Subcutaneous abdominal adipose tissue (tissue), 5 donors: ENCODE data around the gene SAFB.

Experiments
- H3K27ac ChIP-seq: one replicate; pipeline ENCODE4 v1.7.0; 2013; ENCODE audit warnings: low read depth, mild to moderate bottlenecking, inconsistent platforms, low read length, moderate library complexity
- H3K27me3 ChIP-seq, 5 donors: one replicate each; pipeline ENCODE4 v1.7.0; 2013; ENCODE audit warnings: low read length in 5 of 5, inconsistent platforms in 1 of 5; ENCODE audit not compliant: control insufficient read depth in 5 of 5, insufficient read depth in 4 of 5
- H3K36me3 ChIP-seq, 5 donors: one replicate each; pipeline ENCODE4 v1.7.0; 2013; ENCODE audit warnings: low read length in 5 of 5; ENCODE audit not compliant: control insufficient read depth in 5 of 5, insufficient read depth in 5 of 5
- H3K4me1 ChIP-seq, 5 donors: one replicate each; pipeline ENCODE4 v1.7.0; 2013; ENCODE audit warnings: low read length in 5 of 5, mild to moderate bottlenecking in 3 of 5, moderate library complexity in 1 of 5; ENCODE audit not compliant: control insufficient read depth in 5 of 5, insufficient read depth in 5 of 5
- H3K4me3 ChIP-seq, 5 donors: one replicate each; pipeline ENCODE4 v1.7.0; 2013; ENCODE audit warnings: low read length in 5 of 5, low read depth in 1 of 5
- H3K9ac ChIP-seq, 5 donors: one replicate each; pipeline ENCODE4 v1.7.0; 2013; ENCODE audit warnings: low read length in 5 of 5, mild to moderate bottlenecking in 4 of 5, moderate library complexity in 3 of 5
- H3K9me3 ChIP-seq, 5 donors: one replicate each; pipeline ENCODE4 v1.7.0; 2013; ENCODE audit warnings: low read length in 5 of 5; ENCODE audit not compliant: control insufficient read depth in 5 of 5
- donor health status: healthy.
- donor health status: healthy.
- donor health status: healthy.
- donor health status: healthy.
- donor health status: healthy.

The SAFB gene

GRCh38 chr19:5612891-5613865, 9.7 kb upstream of the SAFB start:
- Histone ChIP-seq H3K27ac (no peak overlapping the region), H3K4me3 (no peak overlapping the region), H3K9me3 (no peaks in the 10 kb centered on the region), H3K4me1 (no peaks in the 10 kb centered on the region), H3K27me3 (no peaks in the 10 kb centered on the region), H3K9ac (no peak overlapping the region), H3K36me3 (peaks cover 23 to 81% (median 79%) of the 10 kb centered on the region in 5 donors)

DNA sequence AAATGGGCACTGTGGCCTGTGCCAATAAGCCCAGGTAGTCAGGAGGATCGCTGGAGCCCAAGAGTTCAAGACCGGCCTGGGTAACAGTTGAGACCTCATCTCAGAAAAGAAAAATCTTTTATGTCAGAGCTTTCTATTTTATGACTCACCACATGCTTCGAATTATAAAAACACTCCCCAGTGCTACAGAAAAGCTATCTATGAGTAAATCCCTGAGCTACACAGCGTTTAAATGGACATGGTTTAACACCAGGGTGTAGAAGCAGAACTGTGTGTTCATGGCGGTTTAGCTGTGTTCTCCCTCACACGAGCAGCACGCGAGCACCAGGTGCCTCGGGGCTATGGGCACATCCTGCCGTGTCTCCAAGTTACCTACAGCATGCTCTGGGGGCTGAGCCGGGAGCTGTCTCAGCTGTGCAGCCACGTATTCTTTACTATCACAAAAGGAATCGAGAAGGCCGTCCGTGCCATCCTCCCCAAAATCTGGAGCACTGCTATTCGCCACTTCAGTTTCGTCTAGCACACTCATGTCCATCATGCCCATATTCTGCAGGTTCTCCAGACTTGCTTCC, 7.0 kb upstream of the SAFB start:
- peaks cover 28 to 77% (median 72%) of the 10 kb centered on the region in 5 donors for H3K36me3 ChIP-seq
- H3K27ac ChIP-seq: no peak overlapping the region
- peaks cover 0 to 22% (median 17%) of the 10 kb centered on the region in 5 donors for H3K4me1 ChIP-seq
- H3K9me3 ChIP-seq: no peaks in the 10 kb centered on the region
- no peaks in the 10 kb centered on the region for H3K27me3 ChIP-seq
- no peak overlapping the region for H3K4me3 ChIP-seq
- H3K9ac ChIP-seq: no peak overlapping the region

- Histone ChIP-seq H3K9ac (no peak overlapping the region), H3K4me3 (no peak overlapping the region), H3K4me1 (peaks cover 2 to 33% (median 30%) of the 10 kb centered on the region in 5 donors), H3K27ac (no peak overlapping the region), H3K27me3 (no peaks in the 10 kb centered on the region), H3K36me3 (peaks cover 27 to 72% (median 68%) of the 10 kb centered on the region in 5 donors), H3K9me3 (no peaks in the 10 kb centered on the region)
Observed at GRCh38 chr19:5617080-5617479, 5.8 kb upstream of the SAFB start.

- H3K4me1 ChIP-seq: peaks cover 2 to 34% (median 33%) of the 10 kb centered on the region in 5 donors
- H3K4me3 ChIP-seq: no peak overlapping the region
- no peaks in the 10 kb centered on the region for H3K27me3 ChIP-seq
- H3K9ac ChIP-seq: no peak overlapping the region
- H3K27ac ChIP-seq: no peak overlapping the region
- H3K36me3 ChIP-seq: peaks cover 22 to 57% (median 53%) of the 10 kb centered on the region in 5 donors
- H3K9me3 ChIP-seq: no peaks in the 10 kb centered on the region
Observed at GRCh38 chr19:5618591-5618990, 4.3 kb upstream of the SAFB start.

GRCh38 chr19:5619946-5620345, 2.9 kb upstream of the SAFB start:
- no peaks in the 10 kb centered on the region for H3K9me3 ChIP-seq
- peaks cover 16 to 44% (median 41%) of the 10 kb centered on the region in 5 donors for H3K36me3 ChIP-seq
- H3K4me1 ChIP-seq: peaks cover 4 to 48% (median 46%) of the 10 kb centered on the region in 5 donors
- H3K4me3 ChIP-seq: no peak overlapping the region
- H3K9ac ChIP-seq: no peak overlapping the region
- H3K27me3 ChIP-seq: no peaks in the 10 kb centered on the region
- H3K27ac ChIP-seq: peak overlapping the region; percentile 6

DNA sequence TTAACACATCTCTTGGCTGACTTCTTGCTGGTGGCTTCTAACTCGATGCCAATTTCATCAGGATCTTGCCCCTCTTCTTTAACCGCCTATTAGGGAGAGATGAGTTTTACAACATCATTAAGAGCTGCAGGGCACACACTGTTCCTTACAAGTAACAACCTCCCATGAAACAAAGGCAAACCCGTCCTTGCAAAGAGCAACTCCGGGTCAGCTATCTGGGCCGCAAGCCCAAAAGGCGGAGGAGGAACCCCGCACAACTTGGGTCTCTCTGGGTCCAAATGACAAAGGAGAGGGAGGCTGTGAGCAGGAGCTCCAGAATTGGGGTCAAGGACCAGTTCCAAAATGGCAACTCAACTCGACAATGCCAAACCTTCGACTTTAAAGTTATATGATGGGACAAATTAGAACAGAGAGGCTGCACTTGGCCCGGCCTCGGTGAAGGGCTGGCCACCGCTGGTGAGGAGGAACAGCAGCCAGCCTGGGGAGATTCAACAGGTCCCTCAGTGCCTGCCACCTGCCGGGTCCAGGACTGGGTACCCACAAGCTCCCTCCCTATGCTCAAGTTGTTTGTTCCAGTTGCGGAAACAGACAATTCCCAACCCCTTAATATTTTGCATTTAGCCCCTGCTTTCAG, 1.5 kb upstream of the SAFB start:
- peak overlapping the region; percentile 51 to 96 (median 93) for H3K9ac ChIP-seq
- H3K27me3 ChIP-seq: no peaks in the 10 kb centered on the region
- H3K4me3 ChIP-seq: peak overlapping the region; percentile 86 to 99 (median 97)
- H3K9me3 ChIP-seq: no peaks in the 10 kb centered on the region
- peaks cover 11 to 63% (median 61%) of the 10 kb centered on the region in 5 donors for H3K4me1 ChIP-seq
- H3K36me3 ChIP-seq: peaks cover 20 to 42% (median 34%) of the 10 kb centered on the region in 5 donors
- H3K27ac ChIP-seq: peak overlapping the region; percentile 88

DNA sequence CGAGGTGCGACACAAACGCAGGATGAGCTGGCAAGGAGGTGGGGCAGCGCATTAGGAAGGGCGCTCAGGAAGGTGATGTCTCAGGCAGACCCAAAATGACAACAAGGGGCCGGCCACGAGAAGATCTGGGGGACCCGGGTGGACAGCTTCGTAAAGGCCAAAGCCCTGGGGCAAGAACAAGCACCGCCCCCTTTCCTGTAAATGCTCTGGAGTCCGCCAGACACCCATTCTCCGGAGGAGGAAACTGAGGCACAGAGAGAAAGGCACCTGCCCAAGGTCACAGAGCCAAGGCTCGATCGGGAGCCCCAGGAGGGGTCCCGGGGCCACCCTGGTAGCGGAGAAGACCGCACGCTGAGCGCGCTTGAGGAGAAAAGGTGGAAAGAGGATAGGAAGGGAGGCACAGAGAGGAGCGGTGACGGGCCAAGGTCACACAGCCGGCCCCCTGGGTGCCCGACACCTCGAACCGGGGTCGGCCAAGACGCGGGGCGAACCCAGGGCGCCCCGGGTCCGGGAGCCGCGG, 878 bp upstream of the SAFB start:
- peaks cover 11 to 67% (median 66%) of the 10 kb centered on the region in 5 donors for H3K4me1 ChIP-seq
- H3K4me3 ChIP-seq: peak overlapping the region; percentile 86 to 99 (median 97)
- H3K27ac ChIP-seq: peak overlapping the region; percentile 88
- peak overlapping the region in 4 of 5 donors; percentile 88 to 96 (median 94) for H3K9ac ChIP-seq
- peaks cover 21 to 47% (median 39%) of the 10 kb centered on the region in 5 donors for H3K36me3 ChIP-seq
- H3K27me3 ChIP-seq: no peaks in the 10 kb centered on the region
- H3K9me3 ChIP-seq: no peaks in the 10 kb centered on the region

DNA sequence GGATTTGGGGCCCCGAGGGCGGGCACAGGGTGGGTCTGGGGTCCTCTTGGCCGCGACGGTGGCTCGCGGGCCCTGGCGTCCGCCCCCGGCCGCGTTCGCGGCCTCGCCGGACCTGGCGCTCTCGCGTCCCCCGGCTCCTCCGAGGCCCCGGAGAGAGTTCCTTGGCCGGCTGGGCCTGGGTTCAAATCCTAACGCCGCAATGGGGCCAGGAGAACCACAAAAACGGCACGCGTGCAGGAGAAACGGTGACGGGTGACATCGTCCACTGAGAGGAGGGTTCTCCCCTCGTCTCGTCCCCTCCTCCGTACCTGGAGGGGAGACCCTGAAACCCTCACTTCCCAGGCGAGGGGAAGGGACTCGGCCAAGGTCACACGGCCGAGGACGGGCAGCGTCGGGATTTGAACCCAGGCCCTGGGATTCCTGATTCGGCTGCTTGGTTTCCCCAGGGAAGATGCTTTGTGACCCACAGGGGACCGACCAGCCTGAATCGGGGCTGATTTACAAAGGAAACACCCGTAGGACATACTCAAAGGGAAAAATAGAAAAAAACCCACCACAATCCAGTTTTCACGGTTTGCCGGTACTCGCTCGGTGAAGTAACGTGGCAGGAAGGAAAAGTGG, 624 bp downstream of the SAFB start:
- peak overlapping the region; percentile 92 for H3K27ac ChIP-seq
- H3K9ac ChIP-seq: peak overlapping the region; percentile 91 to 97 (median 93)
- H3K4me3 ChIP-seq: peak overlapping the region; percentile 90 to 99 (median 97)
- no peaks in the 10 kb centered on the region for H3K27me3 ChIP-seq
- H3K4me1 ChIP-seq: peaks cover 13 to 79% (median 77%) of the 10 kb centered on the region in 5 donors
- no peaks in the 10 kb centered on the region for H3K9me3 ChIP-seq
- peaks cover 18 to 46% (median 36%) of the 10 kb centered on the region in 5 donors for H3K36me3 ChIP-seq

- H3K27me3 ChIP-seq: no peaks in the 10 kb centered on the region
- peak overlapping the region; percentile 92 for H3K27ac ChIP-seq
- no peaks in the 10 kb centered on the region for H3K9me3 ChIP-seq
- peaks cover 15 to 44% (median 32%) of the 10 kb centered on the region in 5 donors for H3K36me3 ChIP-seq
- H3K4me3 ChIP-seq: peak overlapping the region; percentile 90 to 99 (median 97)
- H3K4me1 ChIP-seq: peaks cover 13 to 81% (median 77%) of the 10 kb centered on the region in 5 donors
- peak overlapping the region; percentile 91 to 97 (median 93) for H3K9ac ChIP-seq
Observed at GRCh38 chr19:5624018-5624663, 1.3 kb downstream of the SAFB start.
